ENCODE data around the gene SSNA1.

SSNA1 gene

GRCh38 chr9:137225699-137226331 is 37.3 kb downstream of the SSNA1 start:
- TF ChIP-seq ZNF274 (IDR thresholded peaks at IDR 0.05; ENCODE audit: low read depth, low read length), result no peak
- H3K4me3 ChIP-seq (ENCODE audit: low read length), result no peak overlapping the region

GRCh38 chr9:137226338-137227053 is 38.0 kb downstream of the SSNA1 start:
- no peak for TF ChIP-seq ZNF274 (IDR thresholded peaks at IDR 0.05; ENCODE audit: low read depth, low read length)
- no peak overlapping the region for H3K4me3 ChIP-seq (ENCODE audit: low read length)

- no peak within 1 kb of the TSS for H3K4me3 ChIP-seq (ENCODE audit: low read length)
- no peak for TF ChIP-seq ZNF274 (IDR thresholded peaks at IDR 0.05; ENCODE audit: low read depth, low read length)
These were observed 38.8 kb downstream of the SSNA1 start, which contains the start of gene RNF224 for GRCh38 chr9:137227054-137227852. TSS of gene RNF224 (plus strand) at chr9:137227502. CDS start at chr9:137228336, 834 bp downstream.

GRCh38 chr9:137227853-137228505 is 39.5 kb downstream of the SSNA1 start:
- no peak for TF ChIP-seq ZNF274 (IDR thresholded peaks at IDR 0.05; ENCODE audit: low read depth, low read length)
- no peak overlapping the region for H3K4me3 ChIP-seq (ENCODE audit: low read length)

- H3K4me3 ChIP-seq (ENCODE audit: low read length), result no peak overlapping the region
- no peak for TF ChIP-seq ZNF274 (IDR thresholded peaks at IDR 0.05; ENCODE audit: low read depth, low read length)
These were observed 40.1 kb downstream of the SSNA1 start for GRCh38 chr9:137228506-137228967.

GRCh38 chr9:137228968-137229896 is 40.8 kb downstream of the SSNA1 start:
- no peak for TF ChIP-seq ZNF274 (IDR thresholded peaks at IDR 0.05; ENCODE audit: low read depth, low read length)
- H3K4me3 ChIP-seq (ENCODE audit: low read length), result no peak overlapping the region

GRCh38 chr9:137229903-137230704 is 41.6 kb downstream of the SSNA1 start:
- H3K4me3 ChIP-seq (ENCODE audit: low read length), result no peak overlapping the region
- no peak for TF ChIP-seq ZNF274 (IDR thresholded peaks at IDR 0.05; ENCODE audit: low read depth, low read length)

GRCh38 chr9:137230705-137231371 is 42.4 kb downstream of the SSNA1 start, which contains the start of gene SLC34A3:
TSS of gene SLC34A3 (plus strand) at chr9:137230901. CDS start at chr9:137231703, 802 bp downstream.
- TF ChIP-seq ZNF274 (IDR thresholded peaks at IDR 0.05; ENCODE audit: low read depth, low read length), result no peak
- no peak within 1 kb of the TSS for H3K4me3 ChIP-seq (ENCODE audit: low read length)

- no peak for TF ChIP-seq ZNF274 (IDR thresholded peaks at IDR 0.05; ENCODE audit: low read depth, low read length)
- H3K4me3 ChIP-seq (ENCODE audit: low read length), result no peak overlapping the region
These were observed 43.0 kb downstream of the SSNA1 start for GRCh38 chr9:137231372-137232039.

GRCh38 chr9:137232101-137232500 is 43.6 kb downstream of the SSNA1 start:
- no peak for TF ChIP-seq ZNF274 (IDR thresholded peaks at IDR 0.05; ENCODE audit: low read depth, low read length)
- no peak overlapping the region for H3K4me3 ChIP-seq (ENCODE audit: low read length)

GRCh38 chr9:137232510-137232909 is 44.0 kb downstream of the SSNA1 start:
- no peak overlapping the region for H3K4me3 ChIP-seq (ENCODE audit: low read length)
- TF ChIP-seq ZNF274 (IDR thresholded peaks at IDR 0.05; ENCODE audit: low read depth, low read length), result no peak
